HG03139 (cell line): ENCODE data around the gene UBE2N.
"Not testable (repeated sequence)": the region's sequence is repeated elsewhere in the genome, so short reads cannot be mapped to it uniquely, and the experiment has no call there.

Experiments used
- ATAC-seq: cut with Tn5 transposase; IDR thresholded peaks from one replicate; pipeline ENCODE4 v1.9.1; 2021; ENCODE audit not compliant: unreplicated experiment

Gene UBE2N

DNA sequence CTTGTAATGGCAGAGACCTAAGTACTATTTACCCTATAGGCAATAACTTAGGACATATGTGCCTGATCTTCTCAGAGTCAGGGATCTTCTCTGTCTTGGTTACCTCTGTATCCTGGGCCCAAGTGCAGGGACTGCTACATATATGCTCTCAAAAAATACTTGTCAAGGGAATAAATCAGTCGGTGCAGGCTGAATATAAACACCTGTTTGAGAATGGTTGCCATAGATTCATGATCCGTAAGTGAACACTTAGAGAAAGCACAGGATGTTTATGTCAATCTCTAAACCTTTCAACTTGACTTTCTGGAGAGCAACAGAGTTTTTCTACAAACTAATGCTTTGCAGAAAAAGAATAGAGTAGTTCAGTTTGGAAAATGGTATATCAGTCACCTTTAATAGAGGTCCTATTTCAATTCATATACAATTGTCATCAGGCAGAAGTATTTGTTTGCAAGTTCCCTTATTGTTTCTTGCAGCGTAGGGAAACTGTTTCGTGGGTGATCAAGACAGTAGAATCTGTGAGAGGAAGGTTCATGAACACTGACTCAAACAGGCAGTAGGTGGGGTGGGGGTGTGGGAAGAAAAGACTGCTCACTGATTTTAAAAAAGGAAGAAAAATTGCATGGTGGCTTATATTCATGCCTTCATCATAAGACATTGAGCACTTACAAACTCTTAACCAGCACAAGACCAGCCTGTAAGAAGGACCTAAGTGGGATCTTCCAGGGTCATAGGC lies 6.0 kb upstream of the UBE2N start:
- no peak for ATAC-seq

DNA sequence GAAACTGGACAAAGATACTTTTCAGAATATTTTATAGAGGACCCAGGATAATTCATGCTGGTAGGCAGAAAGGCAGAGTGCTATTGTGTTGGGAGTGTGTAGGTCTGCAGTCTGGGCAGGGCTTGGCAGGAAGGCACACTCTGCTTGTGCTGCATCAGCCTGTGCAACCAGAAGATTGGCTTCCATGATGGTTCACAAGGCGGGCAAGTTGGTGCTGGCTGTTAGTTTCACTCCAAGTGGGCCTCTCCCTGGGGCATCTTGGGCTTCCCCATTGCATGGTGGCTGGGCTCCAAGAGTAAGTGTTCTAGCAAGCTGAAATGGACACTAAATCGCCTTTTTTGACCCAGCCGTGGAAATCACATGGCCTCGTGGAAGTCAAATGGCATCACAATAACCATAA lies 1.8 kb upstream of the UBE2N start:
- ATAC-seq: no peak

DNA sequence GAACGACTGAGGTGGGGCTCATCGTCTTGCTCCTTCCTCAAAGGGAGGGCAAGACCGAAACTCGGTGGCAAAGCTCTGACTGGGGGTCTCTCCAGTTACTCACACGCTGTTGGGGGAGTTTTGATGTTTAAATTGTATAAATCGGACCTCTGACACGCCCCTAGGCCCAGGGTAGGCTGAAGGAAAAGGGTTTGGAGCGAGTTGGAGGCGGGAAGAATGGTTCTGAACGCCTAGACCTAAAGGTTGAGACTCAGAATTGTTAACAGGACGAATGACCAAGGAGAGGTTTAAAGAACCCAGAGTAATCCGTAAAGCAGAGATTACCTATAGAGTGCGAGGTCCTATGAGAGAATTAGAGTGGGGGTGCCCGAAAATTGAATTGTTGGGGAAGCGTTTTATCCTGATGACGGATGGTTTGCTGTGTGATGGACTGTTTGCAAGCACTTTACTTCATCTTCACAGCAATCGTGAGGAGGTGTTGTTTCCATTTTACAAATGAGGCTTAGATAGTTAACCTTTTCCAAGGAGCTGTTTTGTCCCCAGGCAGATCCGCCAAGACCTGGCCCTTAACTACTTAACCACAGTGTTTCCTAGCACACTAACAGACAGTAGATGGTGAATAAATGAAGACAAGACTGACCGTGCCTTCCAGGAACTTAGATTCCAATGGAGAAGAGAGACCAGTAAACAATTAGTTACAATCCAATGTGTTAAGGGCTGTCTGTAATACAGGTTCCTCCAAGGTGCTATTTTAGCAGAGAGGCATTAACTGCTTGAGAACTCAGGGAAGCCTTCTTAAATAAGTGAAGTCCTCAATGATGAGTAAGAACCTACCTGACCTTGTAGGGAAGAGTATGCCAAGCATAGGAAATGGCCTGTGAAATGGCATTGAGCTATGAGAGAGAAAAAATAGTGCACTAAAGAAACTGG lies 929 bp upstream of the UBE2N start:
- no peak for ATAC-seq

DNA sequence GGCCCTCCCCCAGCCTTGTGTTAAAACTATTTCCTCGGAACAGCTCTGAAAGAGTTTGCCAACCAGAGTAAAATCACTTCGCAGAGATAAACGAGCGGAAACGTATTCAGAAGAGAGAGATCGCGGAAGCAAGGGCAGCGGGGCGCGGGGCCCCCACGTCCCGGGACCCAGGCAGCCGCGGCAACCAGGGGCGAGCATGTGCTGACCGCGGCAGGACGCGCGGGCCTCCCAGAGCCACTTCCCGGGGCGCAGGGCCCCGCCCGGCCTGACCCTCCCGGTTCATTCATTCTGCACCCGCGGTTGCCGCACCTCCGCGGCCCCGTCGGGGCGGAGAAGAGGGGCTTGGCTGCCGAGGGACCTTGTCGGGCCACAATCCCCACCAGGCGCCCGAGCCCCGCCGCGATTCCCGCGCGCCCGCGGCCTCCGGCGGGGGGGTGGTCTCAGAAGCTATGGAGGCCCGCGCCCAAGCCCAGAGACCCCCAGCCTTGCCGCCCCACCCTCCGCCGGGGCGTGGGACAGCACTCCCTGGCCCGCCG lies 598 bp downstream of the UBE2N start:
- no peak for ATAC-seq

DNA sequence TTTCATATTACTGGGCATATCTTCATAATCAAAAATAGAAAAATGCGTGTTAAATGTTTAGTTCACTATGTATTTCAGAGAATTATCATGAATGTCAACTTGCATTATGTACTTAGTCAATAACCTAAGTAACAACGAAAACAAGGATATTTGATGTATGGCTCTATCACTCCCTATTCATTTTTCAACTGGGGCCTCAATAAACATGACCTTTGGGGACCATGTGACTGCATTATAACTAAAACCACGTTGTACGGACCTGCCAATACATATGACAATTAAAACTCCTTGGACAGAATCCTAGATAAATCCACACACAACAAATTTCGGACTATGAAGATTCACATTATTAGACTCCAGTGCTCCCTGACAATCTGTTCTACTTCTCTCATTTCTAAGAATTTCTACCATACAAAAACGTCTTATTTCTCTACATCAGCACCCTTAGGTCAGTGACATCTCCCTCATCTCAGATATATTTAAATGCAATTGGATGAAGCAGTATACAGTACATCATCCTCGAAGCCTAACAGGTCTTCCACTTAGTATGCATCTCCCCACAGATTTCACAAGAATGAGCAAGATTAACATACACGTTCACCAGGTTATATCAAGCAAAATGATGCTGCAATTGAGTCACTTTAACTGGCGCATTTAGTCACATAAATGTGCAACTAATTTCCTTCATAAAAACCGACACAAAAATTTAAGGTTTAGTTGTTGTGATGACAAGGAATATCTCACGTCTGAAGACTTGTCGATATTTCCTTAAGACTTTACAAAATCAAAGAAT lies 1.5 kb downstream of the UBE2N start:
- no peak for ATAC-seq

DNA sequence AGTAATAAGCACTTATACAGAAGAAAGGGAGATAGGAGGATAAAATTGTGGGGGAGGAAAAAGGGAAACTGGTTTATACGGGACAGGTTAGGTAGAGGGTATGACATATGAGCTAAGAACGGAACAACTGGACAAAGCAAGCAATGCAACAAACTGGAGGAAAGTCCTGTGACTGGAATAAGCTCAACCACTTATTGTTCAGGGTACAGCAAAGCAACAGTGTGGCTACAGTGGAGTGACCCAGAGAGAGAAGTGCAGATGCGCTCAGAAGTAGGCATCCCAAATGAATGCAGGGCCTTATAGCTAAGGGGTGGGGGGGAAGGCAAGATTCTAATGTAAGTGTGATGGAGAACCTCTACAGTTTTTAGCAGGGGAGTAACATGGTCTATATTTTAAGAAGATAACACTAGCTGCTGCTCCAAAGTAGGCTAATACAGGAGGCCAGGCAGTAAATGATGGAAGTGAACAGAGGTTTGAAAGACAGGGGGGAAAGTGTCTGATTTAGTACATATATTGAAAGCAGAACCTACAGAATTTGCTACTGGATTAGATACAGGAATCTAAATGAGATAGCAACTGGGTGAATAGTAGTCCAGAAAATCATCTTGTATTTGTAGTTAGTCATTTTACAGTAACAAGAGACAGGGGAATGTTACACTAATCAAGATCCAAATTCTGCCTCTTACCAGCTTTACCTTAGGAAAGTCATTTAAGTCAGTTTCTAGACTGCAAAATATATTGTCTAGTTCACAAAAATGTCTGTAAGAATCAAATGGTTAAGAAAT lies 3.3 kb downstream of the UBE2N start:
- no peak for ATAC-seq

DNA sequence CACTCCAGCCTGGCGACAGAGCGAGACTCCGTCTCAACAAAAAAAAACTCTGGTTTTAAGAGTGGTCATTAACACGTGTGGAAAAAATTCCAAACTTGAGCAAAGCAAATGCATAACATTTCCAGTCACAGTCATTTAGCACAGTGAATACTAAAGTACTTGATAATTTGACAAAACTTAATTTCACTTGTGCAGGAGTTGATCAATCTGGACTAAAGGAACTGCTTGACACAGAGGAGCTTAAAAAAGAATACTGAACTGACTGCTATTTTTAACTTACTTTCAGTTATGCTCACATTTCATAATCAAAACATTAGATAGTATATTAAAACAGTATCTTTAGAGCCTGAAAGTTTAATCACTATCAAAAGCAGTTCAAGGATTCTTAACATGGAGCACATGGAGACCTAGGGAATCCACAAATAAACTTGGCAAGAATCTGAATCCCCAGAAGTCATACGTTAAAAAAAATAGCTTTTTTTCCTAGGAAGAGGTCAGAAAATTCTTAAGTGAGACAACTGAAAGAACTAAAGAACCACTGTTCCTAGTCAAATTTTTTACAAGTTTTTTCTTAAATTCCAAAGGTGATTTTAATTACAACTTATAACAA lies 7.4 kb downstream of the UBE2N start:
- no peak for ATAC-seq

DNA sequence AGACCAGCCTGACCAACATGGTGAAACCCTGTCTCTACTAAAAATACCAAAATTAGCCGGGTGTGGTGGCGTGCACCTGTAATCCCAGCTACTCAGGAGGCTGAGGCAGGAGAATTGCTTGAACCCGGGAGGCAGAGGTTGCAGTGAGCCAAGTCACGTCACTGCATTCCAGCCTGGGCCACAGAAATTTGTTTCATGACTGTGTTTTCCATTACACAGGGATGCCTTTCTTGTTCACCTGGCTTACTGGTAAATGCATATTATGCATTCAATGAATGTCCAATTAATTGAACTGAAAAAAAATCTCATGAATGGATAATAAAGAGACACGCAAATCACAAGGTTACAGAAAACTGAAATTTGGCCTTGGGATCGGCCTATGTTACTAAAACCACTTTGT lies 9.7 kb downstream of the UBE2N start:
- ATAC-seq: not testable (repeated sequence)

DNA sequence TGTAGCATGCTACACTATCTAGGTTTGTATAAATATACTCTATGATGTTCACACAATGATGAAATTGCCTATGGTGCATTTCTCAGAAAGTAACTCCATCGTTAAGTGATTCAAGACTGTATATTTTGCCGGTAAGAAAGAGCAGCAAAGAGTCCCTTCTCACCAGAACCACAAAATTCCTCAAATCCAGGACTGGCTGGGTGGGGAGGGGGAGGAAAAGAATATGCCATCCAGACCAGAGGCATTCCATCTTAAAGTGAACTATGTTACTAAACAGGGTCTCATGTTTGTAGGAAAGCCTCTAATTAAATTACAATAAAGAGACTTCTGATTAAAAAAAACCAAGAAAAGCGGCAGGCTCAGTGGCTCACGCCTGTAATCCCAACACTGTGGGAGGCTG lies 11.5 kb downstream of the UBE2N start:
- ATAC-seq: no peak

DNA sequence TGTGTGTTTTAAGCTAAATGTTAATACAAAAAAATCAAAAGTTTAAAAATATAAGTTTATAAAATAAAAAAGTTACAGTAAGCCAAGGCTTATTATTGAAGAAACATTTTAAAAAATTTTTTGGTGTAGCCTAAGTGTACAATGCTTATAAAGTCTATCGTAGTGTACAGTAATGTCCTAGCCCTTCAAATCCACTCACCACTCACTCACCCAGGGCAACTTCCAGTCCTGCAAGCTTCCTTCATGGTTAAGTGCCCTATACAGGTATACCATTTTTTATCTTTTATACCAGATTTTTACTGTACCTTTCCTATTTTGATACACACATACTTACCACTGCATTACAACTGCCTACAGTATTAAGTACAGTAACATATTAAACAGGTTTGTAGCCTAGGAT lies 11.9 kb downstream of the UBE2N start:
- ATAC-seq: no peak

DNA sequence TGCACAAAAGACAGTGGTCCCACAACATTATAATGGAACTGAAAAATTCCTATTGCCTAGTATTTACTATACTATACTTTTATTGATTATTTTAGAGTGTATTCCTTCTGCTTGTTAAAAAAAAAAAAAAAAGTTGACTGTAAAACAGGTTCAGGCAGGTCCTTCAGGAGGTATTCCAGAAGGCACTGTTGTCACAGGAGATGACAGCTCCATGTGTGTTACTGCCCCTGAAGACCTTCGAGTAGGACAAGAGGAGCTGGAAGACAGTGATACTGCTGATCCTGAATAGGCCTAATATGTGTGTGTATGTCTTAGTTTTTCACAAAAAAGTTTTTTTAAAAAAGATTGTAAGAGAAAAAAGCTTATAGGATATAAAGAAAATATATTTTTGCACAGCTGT lies 12.3 kb downstream of the UBE2N start:
- ATAC-seq: no peak

DNA sequence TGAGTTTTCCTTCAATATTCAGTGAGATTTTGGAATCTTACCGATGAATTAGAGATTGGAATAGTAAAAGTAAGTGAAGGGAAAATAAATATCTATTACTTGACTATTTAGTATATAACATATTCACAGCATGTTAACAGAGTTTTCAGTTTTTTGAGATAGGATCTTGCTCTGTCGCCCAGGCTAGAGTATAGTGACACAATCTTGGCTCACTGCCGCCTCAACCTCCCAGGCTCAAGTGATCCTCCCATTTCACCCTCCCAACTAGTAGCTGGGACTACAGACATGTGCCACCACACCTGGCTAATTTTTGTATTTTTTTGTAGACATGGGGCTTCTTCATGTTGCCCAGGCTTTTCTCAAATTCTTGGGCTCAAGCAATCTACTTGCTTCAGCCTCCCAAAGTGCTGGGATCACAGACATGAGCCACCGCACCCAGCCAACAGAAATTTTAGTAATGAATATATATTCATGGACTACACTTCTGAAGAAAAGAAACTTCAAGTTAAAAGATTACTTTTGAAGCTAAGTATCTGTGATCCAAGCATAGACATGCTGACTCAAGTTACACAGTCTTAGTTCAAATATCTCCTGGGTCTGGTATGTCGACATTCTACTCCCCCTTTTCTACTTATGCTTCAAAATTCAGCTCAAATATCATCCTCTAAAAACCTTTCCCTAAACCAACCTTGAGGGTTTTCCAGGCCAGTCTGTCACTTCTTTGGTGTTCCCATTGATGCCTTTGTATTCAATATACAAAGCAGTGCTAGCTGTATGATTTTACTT lies 13.8 kb downstream of the UBE2N start:
- no peak for ATAC-seq

DNA sequence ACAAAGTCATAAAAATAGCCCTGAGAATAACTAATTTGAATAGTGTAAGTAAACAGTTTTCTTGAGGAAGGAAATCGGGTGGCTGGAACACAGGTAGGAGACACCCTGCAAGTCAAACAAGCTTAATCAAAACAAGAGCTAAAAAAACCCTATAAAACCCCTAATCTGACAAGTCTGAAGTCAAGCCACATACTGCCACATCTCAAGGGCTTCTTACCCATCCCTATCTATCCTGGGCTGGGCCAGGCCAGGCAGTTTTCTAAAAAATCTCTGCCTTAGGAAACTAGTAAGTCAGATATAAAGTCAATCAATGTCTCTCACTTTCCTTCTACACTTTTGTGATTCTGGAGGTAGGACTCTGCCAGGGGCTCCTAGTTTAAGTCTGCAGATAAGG lies 15.3 kb downstream of the UBE2N start:
- ATAC-seq: no peak

DNA sequence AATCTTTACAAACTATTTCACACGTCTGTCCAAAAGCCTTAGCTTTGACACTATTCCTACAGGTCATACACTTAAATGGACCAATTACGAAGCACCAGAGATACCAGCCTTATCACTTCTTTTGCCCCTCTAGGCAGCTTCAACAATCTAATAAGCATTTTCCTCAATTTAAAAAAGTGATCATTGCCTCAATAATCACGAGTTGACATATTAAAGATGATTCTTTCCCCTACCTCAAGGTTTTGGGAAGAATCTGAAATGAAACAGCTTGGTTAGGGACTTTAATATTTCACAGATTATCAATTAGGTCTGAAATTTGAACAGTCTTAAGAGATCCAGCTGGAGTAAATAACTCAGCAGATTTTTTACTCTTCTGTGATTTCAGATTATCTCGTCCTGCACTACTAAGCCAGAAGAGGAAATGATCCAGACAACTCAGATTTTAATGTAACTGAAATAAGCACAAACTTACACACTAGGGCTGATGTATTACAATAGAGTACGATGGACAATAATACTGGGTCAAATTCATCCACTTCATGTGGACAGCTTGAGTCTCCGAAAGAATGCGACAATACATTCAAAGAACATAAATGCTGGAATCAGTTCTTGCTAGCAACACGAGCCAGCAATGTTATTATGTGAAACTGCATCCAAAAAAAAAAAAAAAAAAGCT lies 15.9 kb downstream of the UBE2N start:
- no peak for ATAC-seq

DNA sequence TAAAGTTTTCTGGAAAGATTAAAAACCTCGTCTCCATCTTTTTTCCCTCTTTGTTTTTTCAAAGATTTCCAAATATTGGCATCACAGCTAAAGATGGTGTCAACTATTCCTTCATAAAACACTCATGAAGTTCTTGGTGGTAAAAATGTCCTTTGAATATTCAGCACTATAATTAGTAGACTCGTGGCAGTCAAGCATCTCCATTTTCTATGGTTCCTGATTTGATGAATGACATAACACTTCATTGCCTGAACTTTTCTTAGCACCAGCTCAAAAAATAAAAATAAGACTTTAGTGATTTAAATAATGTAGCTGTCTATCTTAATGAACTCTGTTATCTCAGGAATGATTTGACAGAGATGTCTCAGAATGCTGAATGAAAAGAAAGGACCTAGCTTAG lies 19.7 kb downstream of the UBE2N start:
- ATAC-seq: no peak

DNA sequence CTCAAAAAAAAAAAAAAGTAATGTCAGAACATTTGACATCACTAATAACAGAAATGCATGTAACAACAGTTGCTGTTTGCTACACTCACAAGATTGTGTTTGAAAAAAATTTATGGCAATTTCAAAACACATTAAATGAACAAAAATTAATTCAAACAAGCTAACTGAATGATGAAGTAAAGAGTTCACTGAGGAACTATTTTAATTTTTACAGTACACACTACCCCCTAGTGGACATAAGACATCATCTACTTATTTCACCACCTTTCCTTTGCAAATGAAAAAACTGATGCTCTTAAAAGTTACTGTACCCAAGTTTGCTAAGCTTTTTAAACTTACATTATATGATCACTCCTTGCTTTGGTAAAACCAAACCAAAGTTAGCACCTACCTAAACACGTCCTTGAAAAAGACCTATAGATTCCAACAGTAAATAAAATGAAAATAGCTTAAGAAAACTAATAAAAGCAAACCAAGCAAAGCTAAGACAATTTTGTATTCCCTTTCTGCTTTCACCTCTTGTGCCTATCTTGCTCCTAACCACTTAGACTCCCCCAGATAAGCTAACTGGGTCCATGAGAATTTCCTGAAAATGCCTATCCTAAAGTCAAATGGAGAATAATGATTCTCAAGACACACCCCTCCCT lies 22.2 kb downstream of the UBE2N start:
- ATAC-seq: no peak

DNA sequence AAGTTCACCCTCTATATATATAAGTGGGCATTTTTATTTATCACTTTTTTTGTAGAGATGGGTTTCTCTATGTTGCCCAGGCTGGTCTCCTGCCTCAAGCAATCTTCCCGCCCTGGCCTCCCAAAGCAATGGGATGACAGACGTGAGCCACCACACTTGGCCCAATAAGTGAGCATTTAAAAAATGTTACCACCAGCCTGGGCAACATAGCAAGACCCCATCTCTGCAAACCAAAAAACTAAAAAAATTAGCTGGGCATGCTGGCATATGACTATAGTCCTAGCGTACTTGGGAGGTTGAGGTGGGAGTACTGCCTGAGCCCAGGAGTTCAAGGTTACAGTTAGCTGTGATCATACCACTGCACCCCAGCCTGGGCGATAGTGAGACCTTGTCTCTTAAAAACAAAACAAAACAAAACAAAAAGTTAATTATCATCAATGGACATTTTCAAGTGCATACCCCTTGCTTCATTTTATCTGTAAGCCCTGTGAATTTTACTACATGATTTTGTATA lies 23.7 kb downstream of the UBE2N start:
- ATAC-seq: no peak
